Neural progenitor cell (in vitro differentiated cells): ENCODE data around the gene SNX9. TPM values are rescaled to one million over a fixed set of nuclear protein-coding genes. Genes with fewer than 3 reads are reported as not detected.

Experiments used
- DNase-seq: peaks from one replicate; pipeline ENCODE4 v3.0.0-alpha.2; 2016; ENCODE audit warnings: low spot score
- H2AFZ ChIP-seq: fragments of 200-600 bp; sonication (generic); replicated peaks from 2 replicates; pipeline ENCODE4 v1.6.1; 2016; ENCODE audit warnings: antibody characterized with exemption
- H3F3A ChIP-seq: fragments of 200-600 bp; sonication (generic); 2 replicates; pipeline ENCODE4 v1.6.1; 2016; ENCODE audit warnings: antibody characterized with exemption, low read depth
- H3K27ac ChIP-seq: fragments of 200-600 bp; sonication (generic); 2 replicates; pipeline ENCODE4 v1.5.1; 2016; ENCODE audit warnings: mild to moderate bottlenecking
- H3K27me3 ChIP-seq: fragments of 200-600 bp; sonication (generic); 2 replicates; pipeline ENCODE4 v1.6.1; 2016; ENCODE audit warnings: mild to moderate bottlenecking, moderate library complexity
- H3K36me3 ChIP-seq: fragments of 200-600 bp; sonication (generic); 2 replicates; pipeline ENCODE4 v1.5.1; 2016
- H3K4me1 ChIP-seq: fragments of 200-600 bp; sonication (generic); 2 replicates; pipeline ENCODE4 v1.6.1; 2016; ENCODE audit warnings: mixed run types
- H3K4me2 ChIP-seq: fragments of 200-600 bp; sonication (generic); 2 replicates; pipeline ENCODE4 v1.6.1; 2016
- H3K4me3 ChIP-seq: fragments of 200-600 bp; sonication (generic); 2 replicates; pipeline ENCODE4 v1.5.1; 2016
- H3K79me2 ChIP-seq: fragments of 200-600 bp; sonication (generic); 2 replicates; pipeline ENCODE4 v1.6.1; 2016; ENCODE audit warnings: low read depth
- H3K9ac ChIP-seq: fragments of 200-600 bp; sonication (generic); 2 replicates; pipeline ENCODE4 v1.6.1; 2016
- H3K9me3 ChIP-seq: fragments of 200-600 bp; sonication (generic); 2 replicates; pipeline ENCODE4 v1.5.1; 2016; ENCODE audit warnings: low read depth
- H4K20me1 ChIP-seq: fragments of 200-600 bp; sonication (generic); 2 replicates; pipeline ENCODE4 v1.6.1; 2016; ENCODE audit warnings: low read depth
- H3K27ac Mint-ChIP-seq: 3 replicates; pipeline ENCODE4 v1.8.0; 2021; ENCODE audit warnings: mixed read lengths
- H3K27me3 Mint-ChIP-seq: 2 replicates; pipeline ENCODE4 v1.8.0; 2022; ENCODE audit warnings: low read depth, mild to moderate bottlenecking, inconsistent platforms, moderate library complexity, mixed read lengths; ENCODE audit not compliant: insufficient read depth
- H3K36me3 Mint-ChIP-seq: 3 replicates; pipeline ENCODE4 v1.8.0; 2021; ENCODE audit warnings: mixed read lengths
- H3K4me1 Mint-ChIP-seq: 3 replicates; pipeline ENCODE4 v1.8.0; 2021; ENCODE audit warnings: mixed read lengths
- H3K4me3 Mint-ChIP-seq: 3 replicates; pipeline ENCODE4 v1.8.0; 2021; ENCODE audit warnings: mild to moderate bottlenecking, moderate library complexity, mixed read lengths
- H3K9me3 Mint-ChIP-seq: 3 replicates; pipeline ENCODE4 v1.8.0; 2020; ENCODE audit warnings: mixed read lengths
- CTCF ChIP-seq: fragments of 200-600 bp; sonication (generic); IDR thresholded peaks from 2 replicates; pipeline ENCODE4 v1.5.1; 2017; ENCODE audit warnings: antibody characterized with exemption, mild to moderate bottlenecking
- EZH2 ChIP-seq: fragments of 200-600 bp; sonication (generic); IDR thresholded peaks from 2 replicates; pipeline ENCODE4 v1.6.1; 2017; ENCODE audit warnings: antibody characterized with exemption, mild to moderate bottlenecking, moderate library complexity
- EZH2phosphoT487 ChIP-seq: fragments of 200-600 bp; sonication (generic); IDR thresholded peaks from 2 replicates; pipeline ENCODE4 v1.6.1; 2017; ENCODE audit warnings: antibody characterized with exemption
- total RNA-seq: library from RNA; depleted of rRNA; stranded (reverse); fragments of >200 nt; gene quantifications from 2 replicates; pipeline ENCODE4 v1.2.3, GENCODE V29; 2015; ENCODE audit warnings: low replicate concordance

The SNX9 gene
- total RNA-seq, 1 donor from 2014 or later, result 17.8 TPM

DNA sequence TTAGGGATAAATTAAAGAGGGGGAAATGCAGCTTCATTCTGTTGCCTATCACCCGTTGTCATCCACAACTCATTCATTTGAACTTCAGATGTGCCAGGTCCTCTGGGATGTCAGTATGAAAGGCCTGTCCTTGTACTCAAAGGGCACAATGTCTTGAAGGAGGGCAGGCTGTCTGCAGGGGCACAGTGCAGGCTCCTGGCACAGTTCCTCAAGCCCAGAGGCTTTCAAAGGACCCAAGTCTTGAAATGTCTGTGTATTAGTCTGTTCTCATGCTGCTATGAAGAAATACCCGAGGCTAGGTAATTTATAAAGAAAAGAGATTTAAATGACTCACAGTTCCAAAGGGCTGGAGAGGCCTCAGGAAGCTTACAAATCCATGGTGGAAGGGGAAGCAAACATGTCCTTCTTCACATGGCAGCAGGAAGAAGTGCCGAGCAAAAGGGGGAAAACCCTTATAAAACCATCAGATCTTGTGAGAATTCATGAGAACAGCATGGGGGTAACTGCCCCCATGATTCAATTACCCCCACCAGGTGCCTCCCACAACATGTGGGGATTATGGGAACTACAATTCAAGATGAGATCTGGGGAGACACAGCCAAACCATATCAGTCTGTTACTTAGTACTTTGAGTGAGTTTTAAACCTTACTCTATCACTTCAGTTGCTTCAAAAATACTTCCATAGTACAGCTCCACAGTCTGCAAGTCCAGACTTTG, 9.4 kb downstream of the SNX9 start:
- Histone ChIP-seq H4K20me1 (no peaks in the 10 kb centered on the region), H3K27ac (peak overlapping the region; percentile 87), H3K36me3 (peaks cover 3% of the 10 kb centered on the region), H3K9me3 (no peaks in the 10 kb centered on the region), H3K4me1 (peaks cover 54% of the 10 kb centered on the region), H3K4me3 (no peak overlapping the region), H3F3A (peaks cover 66% of the 10 kb centered on the region), H3K79me2 (peaks cover 95% of the 10 kb centered on the region), H3K4me2 (peak overlapping the region; percentile 69), H3K9ac (no peak overlapping the region), H2AFZ (no peak overlapping the region), H3K27me3 (no peaks in the 10 kb centered on the region)
- Mint-ChIP-seq H3K27me3 (peaks cover 3% of the 10 kb centered on the region), H3K9me3 (peaks cover 50% of the 10 kb centered on the region), H3K4me1 (peaks cover 42% of the 10 kb centered on the region), H3K4me3 (no peak overlapping the region), H3K27ac (peak overlapping the region; percentile 21), H3K36me3 (peaks cover 46% of the 10 kb centered on the region)
- TF ChIP-seq CTCF, result no peak
- TF ChIP-seq EZH2phosphoT487, result no peak
- no peak for TF ChIP-seq EZH2
- no peak for DNase-seq

DNA sequence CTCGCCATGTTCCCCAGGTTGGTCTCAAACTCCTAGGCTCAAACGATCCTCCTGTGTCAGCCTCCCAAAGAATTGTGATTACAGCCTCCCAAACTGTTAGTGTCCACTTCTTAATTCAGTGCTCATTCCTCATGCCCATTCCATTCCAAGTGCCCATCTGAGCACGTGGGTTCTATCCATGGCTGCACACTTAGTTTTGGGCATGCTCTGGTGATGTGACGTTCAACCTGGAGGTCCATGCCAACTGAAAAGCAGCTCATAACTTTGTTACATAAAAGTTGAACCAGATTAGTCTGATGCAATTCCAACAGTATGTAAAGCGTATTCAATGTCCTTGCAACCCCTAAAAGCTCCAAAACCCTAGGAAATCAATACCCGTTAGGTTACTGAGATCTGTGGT, 11.5 kb downstream of the SNX9 start:
- TF ChIP-seq CTCF (no peak), EZH2 (no peak), EZH2phosphoT487 (no peak)
- Histone ChIP-seq H3K4me3 (no peak overlapping the region), H3K4me1 (peaks cover 51% of the 10 kb centered on the region), H3K27me3 (no peaks in the 10 kb centered on the region), H2AFZ (no peak overlapping the region), H3K36me3 (peaks cover 3% of the 10 kb centered on the region), H3K79me2 (peaks cover 94% of the 10 kb centered on the region), H4K20me1 (no peaks in the 10 kb centered on the region), H3K9ac (no peak overlapping the region), H3K4me2 (no peak overlapping the region), H3K27ac (peak overlapping the region; percentile 87), H3F3A (peaks cover 51% of the 10 kb centered on the region), H3K9me3 (no peaks in the 10 kb centered on the region)
- Mint-ChIP-seq H3K4me3 (no peak overlapping the region), H3K4me1 (peaks cover 39% of the 10 kb centered on the region), H3K27ac (peak overlapping the region; percentile 94), H3K36me3 (peaks cover 45% of the 10 kb centered on the region), H3K9me3 (peaks cover 44% of the 10 kb centered on the region), H3K27me3 (no peaks in the 10 kb centered on the region)
- no peak for DNase-seq

DNA sequence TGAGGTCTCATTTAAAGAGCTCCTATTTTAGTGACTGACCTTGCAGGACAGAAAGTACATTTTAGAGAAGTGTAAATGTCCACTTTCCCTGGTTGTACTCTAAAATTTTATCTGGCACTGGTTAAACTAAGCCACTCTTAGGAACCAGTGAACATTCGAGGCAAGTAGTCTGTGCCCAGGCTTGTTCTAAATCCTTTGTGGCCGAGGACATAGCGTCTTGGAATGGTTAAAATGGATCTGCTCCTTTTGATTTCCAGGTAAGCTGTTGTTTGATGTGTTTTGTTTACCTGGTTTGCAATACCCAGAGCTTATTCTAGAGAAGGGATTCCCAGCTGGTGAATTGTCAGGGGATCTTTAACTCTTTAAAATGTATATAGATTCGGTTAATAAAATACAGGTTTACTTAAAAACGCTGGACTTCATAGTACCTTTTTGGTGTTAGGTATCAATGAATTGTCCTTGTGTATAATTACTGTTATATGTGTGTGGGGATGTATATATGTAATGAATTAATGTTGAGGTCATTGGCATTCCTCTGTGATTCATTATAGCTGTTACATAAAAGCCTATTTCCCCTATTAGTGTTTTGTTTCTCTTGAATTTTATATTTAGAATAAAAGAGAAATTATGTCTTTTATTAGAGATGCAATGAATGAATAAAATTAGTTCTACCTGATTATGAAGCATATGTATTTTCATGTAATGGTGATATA, 15.8 kb downstream of the SNX9 start:
- peaks cover 95% of the 10 kb centered on the region for H3K79me2 ChIP-seq
- no peak overlapping the region for H3K9ac ChIP-seq
- no peaks in the 10 kb centered on the region for H4K20me1 ChIP-seq
- no peaks in the 10 kb centered on the region for H3K27me3 Mint-ChIP-seq
- TF ChIP-seq EZH2phosphoT487 (no peak), CTCF (no peak), EZH2 (no peak)
- peaks cover 34% of the 10 kb centered on the region for H3K36me3 Mint-ChIP-seq
- H2AFZ ChIP-seq, result no peak overlapping the region
- no peak overlapping the region for H3K4me2 ChIP-seq
- no peaks in the 10 kb centered on the region for H3K27me3 ChIP-seq
- H3K27ac ChIP-seq, result no peak overlapping the region
- H3K4me3 Mint-ChIP-seq, result no peak overlapping the region
- peaks cover 37% of the 10 kb centered on the region for H3K9me3 Mint-ChIP-seq
- no peaks in the 10 kb centered on the region for H3K36me3 ChIP-seq
- DNase-seq, result no peak
- no peaks in the 10 kb centered on the region for H3K9me3 ChIP-seq
- H3K27ac Mint-ChIP-seq, result no peak overlapping the region
- H3K4me3 ChIP-seq, result no peak overlapping the region
- H3K4me1 ChIP-seq, result peaks cover 17% of the 10 kb centered on the region
- peaks cover 8% of the 10 kb centered on the region for H3F3A ChIP-seq
- peaks cover 7% of the 10 kb centered on the region for H3K4me1 Mint-ChIP-seq
